ENCODE measurements around the gene C2orf74. TPM values are rescaled to one million over a fixed set of nuclear protein-coding genes. Genes with fewer than 3 reads are reported as not detected.

Gene C2orf74
- total RNA-seq, 1 experiment from 2014 or later: 8.0 TPM

GRCh38 chr2:61117534-61117933 lies 44.5 kb upstream of the C2orf74 start:
- no peak overlapping the region for H3K18ac ChIP-seq (ENCODE audit: insufficient read length, low read depth, low read length)
- H3K4ac ChIP-seq (ENCODE audit: low read depth, low read length): no peak overlapping the region
- H3K27ac Mint-ChIP-seq: no peak overlapping the region
- no peaks in the 10 kb centered on the region for H4K20me1 ChIP-seq (ENCODE audit: control insufficient read depth, insufficient read depth, insufficient read length)
- no peak overlapping the region for H3K9ac ChIP-seq (ENCODE audit: extremely low read depth, insufficient read length, low read length)
- H3K14ac ChIP-seq (ENCODE audit: insufficient read depth, low read length): no peak overlapping the region
- H3K23ac ChIP-seq (ENCODE audit: insufficient read length, low read depth, low read length): no peak overlapping the region
- peaks cover 18 to 21% of the 10 kb centered on the region in 2 experiments for H3K9me3 Mint-ChIP-seq
- H3K4me2 ChIP-seq (ENCODE audit: insufficient read depth, insufficient read length, low read length): no peak overlapping the region
- no peaks in the 10 kb centered on the region for H3K4me1 ChIP-seq (ENCODE audit: insufficient read depth, low read length)
- H2BK20ac ChIP-seq (ENCODE audit: low read depth, low read length, poor library complexity, severe bottlenecking): no peak overlapping the region
- no peak overlapping the region for H2BK12ac ChIP-seq (ENCODE audit: insufficient read length, low read depth, low read length)
- no CpG with 5 or more reads among the region's 1 CpG for WGBS (ENCODE audit: extremely low coverage, insufficient read length, low lambda C conversion rate)
- no peak overlapping the region for H3K56ac ChIP-seq (ENCODE audit: insufficient read length, low read depth, low read length)
- no peaks in the 10 kb centered on the region for H3K23me2 ChIP-seq (ENCODE audit: insufficient read length, low read depth, low read length, poor library complexity, severe bottlenecking)
- no peak overlapping the region for H2AFZ ChIP-seq (ENCODE audit: low read length)
- H3T11ph ChIP-seq (ENCODE audit: low read length): no peak overlapping the region
- H3K9me3 ChIP-seq (ENCODE audit: control insufficient read depth, low read depth, low read length): no peaks in the 10 kb centered on the region
- no peak overlapping the region for H3K27ac ChIP-seq (ENCODE audit: insufficient read length, low read depth, low read length)
- H3K27me3 ChIP-seq (ENCODE audit: insufficient read depth, low read length): no peaks in the 10 kb centered on the region
- no peak for DNase-seq
- peaks cover 18 to 30% (median 29%) of the 10 kb centered on the region in 3 experiments for H3K36me3 Mint-ChIP-seq (ENCODE audit: insufficient read depth in 1 of 3, low read depth in 3 of 3)
- H4K5ac ChIP-seq (ENCODE audit: insufficient read length, low read depth, low read length): no peak overlapping the region
- no peak overlapping the region for H2AK5ac ChIP-seq (ENCODE audit: insufficient read length, low read length)
- no peak overlapping the region for H3K4me3 Mint-ChIP-seq
- no peaks in the 10 kb centered on the region for H3K27me3 Mint-ChIP-seq (ENCODE audit: low read depth)
- H4K8ac ChIP-seq (replicated peaks; ENCODE audit: insufficient read length, low read depth, low read length): no peak overlapping the region
- no peak overlapping the region for H2BK5ac ChIP-seq (ENCODE audit: insufficient read length, low read length)
- H3K79me1 ChIP-seq (ENCODE audit: insufficient read depth, low read depth, low read length, poor library complexity, severe bottlenecking): no peaks in the 10 kb centered on the region
- TF ChIP-seq CTCF (conservative IDR thresholded peaks at IDR 0.05): no peak
- H4K91ac ChIP-seq (ENCODE audit: insufficient read length, low read depth, low read length): no peak overlapping the region
- H2BK120ac ChIP-seq (ENCODE audit: low read depth, low read length, poor library complexity, severe bottlenecking): no peak overlapping the region
- H3K4me1 Mint-ChIP-seq: peaks cover 2 to 3% of the 10 kb centered on the region in 2 experiments; a peak in 2 of 4 replicates
- H2BK15ac ChIP-seq (ENCODE audit: low read depth, low read length): no peak overlapping the region
- no peaks in the 10 kb centered on the region for H3K79me2 ChIP-seq (ENCODE audit: insufficient read depth, low read length)

Data from H9 (cell line).